AG04450 (cell line): Measurements from ENCODE around the gene SSTR1. TPM values are rescaled to one million over a fixed set of nuclear protein-coding genes. Genes with fewer than 3 reads are reported as not detected.

Experiments
- CTCF ChIA-PET: fragments of 300-600, 350-600 bp; formaldehyde crosslinking; extraction: SDS; loops from one replicate; lab custom pipeline; 2022; ENCODE audit warnings: antibody characterized with exemption, inconsistent platforms; lab: Charles Lee
- POLR2A ChIA-PET: fragments of 350-600 bp; formaldehyde crosslinking; extraction: SDS; loops from one replicate; lab custom pipeline; 2021; ENCODE audit warnings: antibody characterized with exemption, inconsistent platforms; lab: Yijun Ruan, JAX
- DNase-seq: peaks from one replicate; pipeline ENCODE4 v3.0.0-alpha.2; 2011; ENCODE audit warnings: low read depth, low spot score
- H3K27ac ChIP-seq: one replicate; pipeline ENCODE4 v1.5.1; 2012; ENCODE audit warnings: low read depth, low read length, control low read depth
- H3K27me3 ChIP-seq: one replicate; pipeline ENCODE4 v1.6.0; 2012; ENCODE audit warnings: low read length; ENCODE audit not compliant: control insufficient read depth, insufficient read depth
- H3K4me3 ChIP-seq: 2 replicates; pipeline ENCODE4 v1.5.1; 2011; ENCODE audit warnings: mild to moderate bottlenecking, low read depth, low read length, control low read depth
- H3K9me3 ChIP-seq: 2 replicates; pipeline ENCODE4 v1.5.1; 2012; ENCODE audit warnings: low read length; ENCODE audit not compliant: control insufficient read depth, insufficient read depth
- CTCF ChIP-seq: IDR thresholded peaks from 2 replicates; pipeline ENCODE4 v1.5.1; 2011; ENCODE audit warnings: low read depth, low read length, control low read depth, inconsistent platforms
- polyA plus RNA-seq: library from polyadenylated mRNA; depleted of rRNA; stranded (reverse); fragments of >200 nt; gene quantifications from 2 replicates; pipeline ENCODE4 v1.2.3, GENCODE V29; 2011

The SSTR1 gene
- polyA plus RNA-seq, 1 experiment = 1.2 TPM

DNA sequence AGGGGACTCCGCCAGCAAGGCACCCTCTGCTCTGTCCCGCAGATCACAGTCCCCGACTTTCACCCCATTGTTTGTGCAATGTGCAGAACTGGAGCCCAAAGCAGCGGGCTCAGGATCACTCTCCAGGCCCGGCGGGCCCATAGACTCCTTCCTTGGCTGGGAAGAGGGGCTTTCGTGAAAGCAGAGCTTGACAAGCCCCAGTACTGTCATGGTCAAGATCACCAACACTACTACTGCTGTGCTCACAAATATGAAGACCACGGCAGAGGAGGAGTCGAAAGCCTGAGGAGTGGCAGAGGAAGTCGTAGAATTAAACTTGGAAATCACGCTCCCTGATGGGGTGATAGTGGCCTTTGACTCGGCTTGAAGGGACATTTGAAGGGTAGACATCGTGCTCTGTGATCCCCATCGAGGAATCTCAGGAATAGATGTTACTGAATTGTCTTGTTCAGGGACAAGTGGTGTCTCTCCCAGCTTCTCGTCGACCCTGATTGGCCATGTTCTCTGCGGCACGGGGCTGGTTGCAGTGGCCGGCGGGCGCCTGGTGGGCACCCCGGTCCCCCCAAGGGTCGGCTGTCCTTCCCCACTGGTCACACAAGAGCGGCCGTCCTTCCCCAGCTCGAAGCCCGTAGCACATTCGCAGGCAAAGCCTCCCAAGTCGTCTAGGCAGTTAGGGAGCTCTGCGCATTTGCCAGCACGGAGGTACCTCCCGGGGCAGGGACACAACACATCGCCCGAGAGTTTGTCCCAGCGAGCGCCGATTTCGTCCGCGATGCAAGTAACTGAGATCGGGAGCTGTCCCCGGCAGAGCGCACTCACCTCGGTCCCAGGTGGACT lies 47.1 kb downstream of the SSTR1 start:
- CTCF ChIA-PET = interaction anchor here (0.5 kb wide), 1 partner anchor 176 kb away, joined by 5 read pairs; no protein-coding TSS in a partner anchor
- POLR2A ChIA-PET = interaction anchor here (0.6 kb wide), 1 partner anchor 750 kb away, joined by 3 read pairs; no protein-coding TSS in a partner anchor
- H3K9me3 ChIP-seq = peaks cover 13% of the 10 kb centered on the region; the same call in 1 of the 2 replicates
- TF ChIP-seq CTCF = no peak
- peaks cover 4% of the 10 kb centered on the region for H3K27me3 ChIP-seq
- H3K4me3 ChIP-seq = peak overlapping the region; percentile 39; the same call in 1 of the 2 replicates
- no peak overlapping the region for H3K27ac ChIP-seq
- DNase-seq = no peak

DNA sequence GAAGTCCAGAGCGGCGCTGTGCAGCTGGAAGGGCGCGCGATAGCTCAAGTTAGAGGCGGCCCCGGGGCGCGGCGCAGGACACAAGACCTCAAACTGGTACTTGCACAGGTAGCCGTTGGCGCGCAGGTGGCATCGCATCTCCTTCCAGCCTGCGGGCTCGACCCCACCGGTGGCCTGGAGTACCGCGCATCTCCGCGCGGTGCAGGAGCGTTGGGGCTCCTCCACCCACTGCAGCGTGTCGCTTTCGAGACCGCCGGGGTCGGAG lies 47.6 kb downstream of the SSTR1 start:
- H3K4me3 ChIP-seq = peak overlapping the region; percentile 39
- peaks cover 13% of the 10 kb centered on the region; the same call in 1 of the 2 replicates for H3K9me3 ChIP-seq
- no peak overlapping the region for H3K27ac ChIP-seq
- ChIA-PET POLR2A (interaction anchor here (0.6 kb wide), 1 partner anchor 749 kb away, joined by 3 read pairs; no protein-coding TSS in a partner anchor), CTCF (no interaction called here)
- no peak for TF ChIP-seq CTCF
- H3K27me3 ChIP-seq = peaks cover 4% of the 10 kb centered on the region
- no peak for DNase-seq

DNA sequence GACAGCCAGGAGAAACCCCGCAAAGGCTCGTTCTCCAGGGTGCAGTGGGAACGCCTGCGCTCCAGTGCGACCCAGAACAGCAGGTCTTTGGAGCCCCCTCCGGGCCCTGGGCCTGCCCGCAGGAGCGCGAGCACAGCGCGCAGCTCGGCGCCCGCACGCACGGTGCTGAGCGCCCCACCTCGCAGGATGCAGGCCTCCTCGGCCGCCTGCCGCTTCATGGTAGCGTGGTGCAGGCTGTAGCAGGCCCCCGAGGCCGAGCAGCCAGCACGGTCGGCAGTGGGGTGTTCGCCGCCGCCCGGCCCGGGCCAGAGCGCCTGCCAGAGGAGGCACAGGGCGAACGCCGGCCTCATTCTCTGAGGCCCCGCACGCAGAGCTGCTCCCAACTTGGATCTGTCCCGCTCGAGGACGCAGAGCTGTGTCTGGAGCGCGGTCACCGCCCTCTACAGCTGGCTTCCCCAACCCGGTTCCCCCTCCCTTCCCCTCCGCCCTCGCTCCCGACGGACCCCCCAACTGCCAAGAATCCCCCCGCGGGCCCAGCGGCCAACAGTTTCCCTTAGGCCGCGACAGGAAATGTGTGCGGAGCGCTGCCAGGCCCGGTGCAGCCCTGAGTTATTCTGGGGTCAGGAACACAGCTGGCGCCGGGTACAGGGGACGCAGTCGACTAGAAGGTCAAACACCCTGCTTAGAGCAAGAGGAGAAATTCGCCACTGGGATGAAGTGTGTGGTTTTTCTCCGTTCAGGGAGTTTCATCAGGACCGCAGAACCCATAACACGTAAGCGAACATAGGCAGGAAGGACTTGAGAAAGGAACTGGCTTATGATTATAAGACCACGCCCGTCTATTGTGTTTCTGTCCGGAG lies 48.2 kb downstream of the SSTR1 start, which contains the start of gene CLEC14A:
Gene CLEC14A (minus strand): TSS at position 421 of the 860 bp plus-strand sequence. CDS start 71 bp downstream, at position 350.
- ChIA-PET POLR2A (interaction anchor here (0.6 kb wide), 2 partner anchors 17 to 749 kb away, joined by 3 to 7 read pairs; no protein-coding TSS in a partner anchor), CTCF (no interaction called here)
- Histone ChIP-seq H3K27ac (no peak within 1 kb of the TSS), H3K9me3 (peaks cover 13% of the 10 kb centered on the region; the same call in 1 of the 2 replicates), H3K27me3 (peaks cover 4% of the 10 kb centered on the region), H3K4me3 (peak within 1 kb of the TSS; percentile 39)
- no peak for DNase-seq
- TF ChIP-seq CTCF = no peak

GRCh38 chr14:38256533-38256840 lies 48.8 kb downstream of the SSTR1 start:
- H3K9me3 ChIP-seq = peaks cover 13% of the 10 kb centered on the region; the same call in 1 of the 2 replicates
- TF ChIP-seq CTCF = 0 out of 2 replicates have a peak, but pooled peaks have one; percentile 2
- no peak for DNase-seq
- H3K27ac ChIP-seq = no peak overlapping the region
- CTCF ChIA-PET = interaction anchor here (1.7 kb wide), 1 partner anchor 58 kb away, joined by 5 read pairs; no protein-coding TSS in a partner anchor
- POLR2A ChIA-PET = interaction anchor here (0.6 kb wide), 1 partner anchor 18 kb away, joined by 7 read pairs; no protein-coding TSS in a partner anchor
- no peak overlapping the region for H3K4me3 ChIP-seq
- H3K27me3 ChIP-seq = peaks cover 4% of the 10 kb centered on the region
